RWPE1 (cell line): ENCODE data around the gene OTOG.

Experiments
- CTCF ChIA-PET: fragments of 350-600 bp; sonication (Branson Sonifier 250); formaldehyde crosslinking; extraction: SDS; loops from one replicate; lab custom pipeline; 2021; lab: Yijun Ruan, JAX
- POLR2A ChIA-PET: fragments of 400-600 bp; formaldehyde crosslinking; extraction: SDS; loops from one replicate; lab custom pipeline; 2020; ENCODE audit warnings: antibody characterized with exemption; ENCODE audit not compliant: low non-redundant PET; lab: Yijun Ruan, JAX
- DNase-seq: peaks from one replicate; pipeline ENCODE4 v3.0.0; 2012; ENCODE audit warnings: low spot score
- H3K27ac ChIP-seq: fragments of 450-650 bp; 2 replicates; pipeline ENCODE4 v1.5.1; 2017
- CTCF ChIP-seq: fragments of 450-650 bp; conservative IDR thresholded peaks from 2 replicates; pipeline ENCODE4 v1.5.1; 2017; ENCODE audit warnings: low read depth, mild to moderate bottlenecking

OTOG gene

GRCh38 chr11:17547051-17547577 lies at the start of gene OTOG:
Gene OTOG (plus strand): TSS chr11:17547259. CDS start chr11:17547373, 114 bp downstream.
- CTCF ChIA-PET = no interaction called here

GRCh38 chr11:17498058-17498457 lies 49.0 kb upstream of the OTOG start:
- no peak overlapping the region for H3K27ac ChIP-seq
- ChIA-PET POLR2A (no interaction called here), CTCF (interaction anchor here (0.6 to 1.6 kb wide), 7 partner anchors 66 to 461 kb away, joined by 3 to 9 read pairs (median 3); partner anchors contain the start of gene KCNJ11)
- no peak for DNase-seq
- TF ChIP-seq CTCF = no peak

More at GRCh38 chr11:17547051-17547577, at the start of gene OTOG:
- POLR2A ChIA-PET = no interaction called here
- peak; percentile 17 for DNase-seq
- no peak for TF ChIP-seq CTCF
- no peak within 1 kb of the TSS for H3K27ac ChIP-seq

- ChIA-PET POLR2A (no interaction called here), CTCF (interaction anchor here (0.6 to 1.6 kb wide), 8 partner anchors 66 to 461 kb away, joined by 3 to 9 read pairs (median 3); partner anchors contain the start of gene KCNJ11)
- DNase-seq = no peak
- TF ChIP-seq CTCF = peak; percentile 44
- H3K27ac ChIP-seq = no peak overlapping the region
Measured at GRCh38 chr11:17498475-17498874, 48.6 kb upstream of the OTOG start.

- no peak overlapping the region for H3K27ac ChIP-seq
- ChIA-PET CTCF (no interaction called here), POLR2A (no interaction called here)
- no peak for DNase-seq
- no peak for TF ChIP-seq CTCF
Measured at GRCh38 chr11:17500673-17501072, 46.4 kb upstream of the OTOG start.

GRCh38 chr11:17502630-17503029 lies 44.4 kb upstream of the OTOG start:
- CTCF ChIA-PET = interaction anchor here (0.8 to 4.9 kb wide), 2 partner anchors 59 to 118 kb away, joined by 3 to 41 read pairs; no protein-coding TSS in a partner anchor
- TF ChIP-seq CTCF = no peak
- POLR2A ChIA-PET = no interaction called here
- H3K27ac ChIP-seq = no peak overlapping the region
- no peak for DNase-seq

- POLR2A ChIA-PET = no interaction called here
- DNase-seq = peak; percentile 76
- CTCF ChIA-PET = interaction anchor here (0.5 to 4.9 kb wide), 11 partner anchors 8 to 429 kb away, joined by 3 to 41 read pairs (median 3); no protein-coding TSS in a partner anchor
- no peak overlapping the region for H3K27ac ChIP-seq
- peak; percentile 74 for TF ChIP-seq CTCF
Measured at GRCh38 chr11:17504330-17505107, 42.5 kb upstream of the OTOG start.
